ENCODE measurements around the gene RGS6. TPM values are rescaled to one million over a fixed set of nuclear protein-coding genes. Genes with fewer than 3 reads are reported as not detected.
"Not testable (repeated sequence)": the region's sequence is repeated elsewhere in the genome, so short reads cannot be mapped to it uniquely, and the experiment has no call there.

Gene RGS6
- 1 to 10 TPM in 2 of 4 donors, under 1 TPM in 2; 0.19 to 1.6 (median 0.83) TPM for total RNA-seq
- under 1 TPM; 0.29 to 0.75 (median 0.39) TPM for polyA plus RNA-seq
- long read RNA-seq, donor 1, partial matches to known transcripts = 0 of 1 reads
- long read RNA-seq, donor 1, other reads (novel, unspliced or antisense) = 1 of 1 reads
- long read RNA-seq, donor 2, partial matches to known transcripts = 0 of 1 reads
- long read RNA-seq, donor 2, other reads (novel, unspliced or antisense) = 1 of 1 reads

GRCh38 chr14:71932229-71932981 lies at the start of gene RGS6:
Gene RGS6 (plus strand): TSS chr14:71932429.
- peaks cover 0 to 40% (median 15%) of the 10 kb centered on the region in 3 donors for H3K27me3 ChIP-seq (ENCODE audit: insufficient read depth in 3 of 3, low read length in 2 of 3)
- TF ChIP-seq CTCF (IDR thresholded peaks at IDR 0.05) = no peak
- no peak for ATAC-seq
- no peak within 1 kb of the TSS for H3K27ac ChIP-seq
- no peaks in the 10 kb centered on the region for H3K36me3 ChIP-seq (ENCODE audit: insufficient read depth in 1 of 2, low read depth in 1 of 2)
- no peaks in the 10 kb centered on the region for H3K4me1 ChIP-seq
- peak in 1 of 2 donors; percentile 13 for DNase-seq
- H3K4me3 ChIP-seq = peak within 1 kb of the TSS; percentile 55
- no peaks in the 10 kb centered on the region for H3K9me3 ChIP-seq
- WGBS, 3 donors = 1 to 2% (median 1%) methylated on average over 50 to 92 of the region's 92 CpGs
- intact Hi-C loops (cut with DNase I) = no loop called here

- Histone ChIP-seq H3K36me3 (ENCODE audit: insufficient read depth in 1 of 2, low read depth in 1 of 2) (no peaks in the 10 kb centered on the region), H3K4me3 (no peak overlapping the region), H3K27me3 (ENCODE audit: insufficient read depth in 3 of 3, low read length in 2 of 3) (peaks cover 0 to 2% (median 0%) of the 10 kb centered on the region in 3 donors), H3K27ac (no peak overlapping the region), H3K4me1 (no peaks in the 10 kb centered on the region), H3K9me3 (no peaks in the 10 kb centered on the region)
- no peak for TF ChIP-seq CTCF (IDR thresholded peaks at IDR 0.05)
- DNase-seq (no peak), ATAC-seq (no peak)
- intact Hi-C loops (cut with DNase I) = no loop called here
- WGBS, 3 donors = 78 to 85% (median 80%) methylated on average over 1 of the region's 1 CpG
Measured at GRCh38 chr14:71883094-71883493, 49.1 kb upstream of the RGS6 start.

- TF ChIP-seq CTCF (IDR thresholded peaks at IDR 0.05) = no peak
- H3K36me3 ChIP-seq (ENCODE audit: insufficient read depth in 1 of 2, low read depth in 1 of 2) = no peaks in the 10 kb centered on the region
- 30 to 54% (median 38%) methylated on average over 3 of the region's 3 CpGs for WGBS, 3 donors
- no peaks in the 10 kb centered on the region for H3K9me3 ChIP-seq
- H3K27me3 ChIP-seq (ENCODE audit: insufficient read depth in 3 of 3, low read length in 2 of 3) = peaks cover 0 to 2% (median 0%) of the 10 kb centered on the region in 3 donors
- no peak overlapping the region for H3K4me3 ChIP-seq
- DNase-seq (no peak), ATAC-seq (no peak)
- intact Hi-C loops (cut with DNase I) = no loop called here
- H3K4me1 ChIP-seq = no peaks in the 10 kb centered on the region
- no peak overlapping the region for H3K27ac ChIP-seq
Measured at GRCh38 chr14:71885301-71885700, 46.9 kb upstream of the RGS6 start.

GRCh38 chr14:71887802-71888201 lies 44.4 kb upstream of the RGS6 start:
- ATAC-seq, DNase-seq: not testable (repeated sequence)
- WGBS, 3 donors = 87 to 94% (median 91%) methylated on average over 9 of the region's 9 CpGs

GRCh38 chr14:71890541-71890940 lies 41.7 kb upstream of the RGS6 start:
- H3K4me3 ChIP-seq = no peak overlapping the region
- DNase-seq (no peak), ATAC-seq (no peak)
- H3K36me3 ChIP-seq (ENCODE audit: insufficient read depth in 1 of 2, low read depth in 1 of 2) = no peaks in the 10 kb centered on the region
- TF ChIP-seq CTCF (IDR thresholded peaks at IDR 0.05) = no peak
- 79 to 86% (median 80%) methylated on average over 1 of the region's 1 CpG for WGBS, 3 donors
- H3K27me3 ChIP-seq (ENCODE audit: insufficient read depth in 3 of 3, low read length in 2 of 3) = no peaks in the 10 kb centered on the region
- H3K4me1 ChIP-seq = no peaks in the 10 kb centered on the region
- no peaks in the 10 kb centered on the region for H3K9me3 ChIP-seq
- intact Hi-C loops (cut with DNase I) = no loop called here
- H3K27ac ChIP-seq = no peak overlapping the region

More at GRCh38 chr14:71887802-71888201, 44.4 kb upstream of the RGS6 start:
- H3K27ac ChIP-seq; H3K4me1 ChIP-seq; H3K9me3 ChIP-seq; intact Hi-C loops (cut with DNase I); H3K36me3 ChIP-seq (ENCODE audit: insufficient read depth in 1 of 2, low read depth in 1 of 2); H3K27me3 ChIP-seq (ENCODE audit: insufficient read depth in 3 of 3, low read length in 2 of 3); H3K4me3 ChIP-seq: not testable (repeated sequence)
